GM12872 (cell line): ENCODE results near the gene KLHL28.

Source experiments
- CTCF ChIP-seq: IDR thresholded peaks from 3 replicates; pipeline ENCODE4 v1.5.1; 2011; ENCODE audit warnings: low read depth, mild to moderate bottlenecking, low read length, moderate library complexity; ENCODE audit not compliant: insufficient read depth

Gene KLHL28

GRCh38 chr14:44960146-44960545 is 1.6 kb downstream of the KLHL28 start:
- TF ChIP-seq CTCF = no peak

DNA sequence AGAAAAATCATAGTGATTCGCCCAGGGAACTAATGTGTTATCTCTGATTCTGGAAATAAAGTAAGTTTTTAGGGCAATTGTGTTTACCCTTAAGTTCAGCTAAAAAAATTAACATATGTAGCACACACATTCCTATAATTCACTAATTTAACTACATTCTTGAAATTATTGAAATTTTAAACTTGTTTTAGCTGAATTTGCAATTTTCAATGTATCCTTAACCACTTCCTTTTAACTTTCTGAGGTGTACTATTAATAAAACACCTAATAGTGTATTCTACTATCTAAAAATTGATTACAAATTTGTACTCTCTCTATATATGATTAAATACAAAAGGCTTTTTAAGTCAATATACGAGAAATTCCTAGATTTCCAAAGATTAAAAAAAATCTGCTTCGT is 2.2 kb downstream of the KLHL28 start:
- no peak for TF ChIP-seq CTCF

DNA sequence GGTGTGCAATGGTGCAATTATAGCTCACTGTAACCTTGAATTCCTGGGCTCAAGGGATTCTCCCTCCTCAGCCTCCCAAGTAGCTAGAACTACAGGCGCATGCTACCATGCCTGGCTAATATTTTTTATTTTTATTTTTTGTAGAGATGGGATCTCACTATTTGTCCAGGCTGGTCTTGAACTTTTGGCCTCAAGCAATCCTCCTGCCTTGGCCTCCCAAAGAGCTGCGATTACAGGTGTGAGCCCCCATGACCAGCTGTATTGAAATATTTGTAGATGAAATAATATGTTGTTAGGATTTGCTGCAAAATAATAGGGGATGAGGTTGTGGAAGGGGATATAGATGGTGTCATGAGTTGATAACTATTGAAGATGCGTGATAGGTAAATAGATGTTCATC is 4.9 kb downstream of the KLHL28 start:
- no peak for TF ChIP-seq CTCF

DNA sequence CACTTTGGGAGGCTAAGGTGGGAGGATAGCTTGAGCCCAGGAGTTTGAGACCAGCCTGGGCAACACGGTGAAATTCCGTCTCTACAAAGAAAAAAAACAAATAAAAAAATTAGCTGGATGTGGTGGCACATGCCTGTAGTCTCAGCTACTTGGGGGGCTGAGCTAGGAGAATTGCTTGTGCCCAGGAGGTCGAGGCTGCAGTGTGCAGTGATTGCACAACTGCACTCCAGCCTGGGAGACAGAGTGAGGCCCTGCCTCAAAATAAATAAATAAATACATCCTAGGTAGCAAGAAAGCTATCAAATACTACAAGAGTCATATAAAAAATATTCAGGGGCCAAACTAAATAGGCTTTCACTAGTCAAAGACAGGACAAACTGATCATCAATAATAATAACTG is 6.2 kb downstream of the KLHL28 start:
- TF ChIP-seq CTCF = no peak

- no peak for TF ChIP-seq CTCF
These were observed 7.0 kb downstream of the KLHL28 start for GRCh38 chr14:44954750-44955149.

DNA sequence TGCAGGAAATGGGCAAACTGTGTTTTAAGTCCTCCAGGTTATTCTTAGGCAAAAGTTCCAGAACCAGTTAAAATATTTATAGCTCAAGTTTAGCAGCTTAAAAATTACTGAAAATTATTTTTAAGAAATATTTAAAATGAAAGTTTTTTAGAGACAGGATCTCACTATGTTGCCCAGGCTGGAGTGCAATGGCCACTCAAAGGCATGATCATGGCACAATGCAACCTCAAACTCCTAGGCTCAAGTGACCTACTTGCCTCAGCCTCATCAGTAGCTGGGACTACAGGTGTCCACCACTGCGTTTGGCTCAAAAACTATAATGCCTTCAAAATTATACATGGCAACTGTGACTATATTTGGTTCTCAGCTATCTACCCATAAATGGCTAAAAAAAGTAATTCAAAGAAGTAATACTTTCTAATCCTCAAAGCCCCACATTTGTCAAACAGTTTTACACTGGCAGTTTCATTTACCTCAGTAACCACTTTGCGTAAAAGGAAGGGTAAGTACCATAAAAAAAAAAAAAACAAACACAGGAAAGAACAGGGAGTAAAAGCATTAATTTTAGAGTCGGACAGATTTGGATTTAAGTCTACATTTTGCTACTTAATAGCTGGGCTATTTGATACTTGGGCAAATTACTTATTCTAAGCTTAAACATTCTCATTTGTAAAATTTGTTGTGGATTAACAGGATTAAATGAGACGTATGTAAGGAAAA is 9.2 kb downstream of the KLHL28 start:
- TF ChIP-seq CTCF = no peak

DNA sequence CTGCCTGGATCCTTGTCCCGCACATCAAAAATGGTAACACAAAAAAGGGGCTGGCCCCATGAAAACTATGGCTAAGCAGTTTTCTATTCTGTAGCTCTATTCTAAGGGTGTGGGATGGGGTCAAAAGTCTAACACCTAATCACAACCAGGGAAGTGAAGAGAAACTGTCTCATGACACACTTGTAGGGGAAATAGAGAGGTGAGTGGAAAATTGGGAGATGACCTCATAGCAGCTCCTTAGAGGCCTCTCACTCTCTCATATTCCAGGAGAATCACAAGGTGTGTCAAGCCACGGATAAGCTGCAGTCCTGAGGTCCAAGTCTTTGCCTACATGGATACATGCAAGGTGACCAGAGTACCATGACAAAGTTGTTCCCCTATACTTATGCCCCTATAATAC is 10.7 kb downstream of the KLHL28 start:
- TF ChIP-seq CTCF = no peak
